IMR-90 (cell line): ENCODE data around the gene ADCY5.

Source experiments
- CEBPB ChIP-seq: IDR thresholded peaks from 2 replicates; pipeline ENCODE4 v1.6.1; 2012; ENCODE audit warnings: low read depth, low read length, improper control_type of control experiment
- CTCF ChIP-seq: conservative IDR thresholded peaks from 2 replicates; pipeline ENCODE4 v1.5.1; 2012; ENCODE audit warnings: mild to moderate bottlenecking, low read depth, low read length, improper control_type of control experiment
- FOS ChIP-seq: fragments of 150-350 bp; IDR thresholded peaks from 2 replicates; pipeline ENCODE4 v1.6.1; 2016; ENCODE audit warnings: low read depth, low read length
- POLR2A ChIP-seq: IDR thresholded peaks from 2 replicates; pipeline ENCODE4 v1.6.1; 2012; ENCODE audit warnings: mild to moderate bottlenecking, low read depth, low read length
- RAD21 ChIP-seq: IDR thresholded peaks from 2 replicates; pipeline ENCODE4 v1.6.1; 2012; ENCODE audit warnings: low read length, improper control_type of control experiment
- RCOR1 ChIP-seq: IDR thresholded peaks from 2 replicates; pipeline ENCODE4 v1.6.1; 2012; ENCODE audit warnings: mild to moderate bottlenecking, low read length, improper control_type of control experiment; ENCODE audit not compliant: insufficient replicate concordance
- RFX5 ChIP-seq: IDR thresholded peaks from 2 replicates; pipeline ENCODE4 v1.8.0; 2012; ENCODE audit warnings: low read depth, mild to moderate bottlenecking, low read length, moderate library complexity
- SMC3 ChIP-seq: fragments of 150-350 bp; IDR thresholded peaks from 2 replicates; pipeline ENCODE4 v1.6.1; 2016; ENCODE audit warnings: low read depth, mild to moderate bottlenecking, antibody characterized with exemption, low read length, moderate library complexity
- USF2 ChIP-seq: fragments of 150-350 bp; IDR thresholded peaks from 2 replicates; pipeline ENCODE4 v1.6.1; 2017; ENCODE audit warnings: mild to moderate bottlenecking, antibody characterized with exemption, low read length, low read depth
- TF ChIP-seq, protein P1 (sequence below): fragments of 150-350 bp; IDR thresholded peaks from 2 replicates; pipeline ENCODE4 v1.6.1; 2016; ENCODE audit warnings: low read depth, mild to moderate bottlenecking, low read length, moderate library complexity, borderline replicate concordance

- TF ChIP-seq CTCF (no peak), USF2 (no peak), RFX5 (no peak), RCOR1 (no peak), FOS (no peak), CEBPB (no peak), POLR2A (no peak), RAD21 (no peak), SMC3 (no peak)
- TF ChIP-seq, protein P1, sequence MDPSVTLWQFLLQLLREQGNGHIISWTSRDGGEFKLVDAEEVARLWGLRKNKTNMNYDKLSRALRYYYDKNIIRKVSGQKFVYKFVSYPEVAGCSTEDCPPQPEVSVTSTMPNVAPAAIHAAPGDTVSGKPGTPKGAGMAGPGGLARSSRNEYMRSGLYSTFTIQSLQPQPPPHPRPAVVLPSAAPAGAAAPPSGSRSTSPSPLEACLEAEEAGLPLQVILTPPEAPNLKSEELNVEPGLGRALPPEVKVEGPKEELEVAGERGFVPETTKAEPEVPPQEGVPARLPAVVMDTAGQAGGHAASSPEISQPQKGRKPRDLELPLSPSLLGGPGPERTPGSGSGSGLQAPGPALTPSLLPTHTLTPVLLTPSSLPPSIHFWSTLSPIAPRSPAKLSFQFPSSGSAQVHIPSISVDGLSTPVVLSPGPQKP = no peak
These were observed 2.2 kb downstream of the ADCY5 start for GRCh38 chr3:123446610-123447109.
